Parathyroid adenoma (tissue), 2 donors: ENCODE measurements around the gene PCDHB10.
"Not testable (repeated sequence)": the region's sequence is repeated elsewhere in the genome, so short reads cannot be mapped to it uniquely, and the experiment has no call there.

Experiments
- H2AFZ ChIP-seq: fragments of 300-600 bp; sonication (generic); one replicate; pipeline ENCODE4 v1.7.0; 2017; ENCODE audit warnings: antibody characterized with exemption, mild to moderate bottlenecking
- H3K27ac ChIP-seq: fragments of 300-600 bp; sonication (generic); one replicate; pipeline ENCODE4 v1.7.0; 2017
- H3K27me3 ChIP-seq: fragments of 300-600 bp; sonication (generic); one replicate; pipeline ENCODE4 v1.7.0; 2017; ENCODE audit warnings: low read length; ENCODE audit not compliant: control insufficient read depth, insufficient read depth
- H3K36me3 ChIP-seq: fragments of 300-600 bp; sonication (generic); one replicate; pipeline ENCODE4 v1.7.0; 2017; ENCODE audit warnings: low read length; ENCODE audit not compliant: control insufficient read depth, insufficient read depth
- H3K4me1 ChIP-seq: fragments of 300-600 bp; sonication (generic); one replicate; pipeline ENCODE4 v1.7.0; 2017; ENCODE audit warnings: control low read depth
- H3K4me2 ChIP-seq: fragments of 300-600 bp; sonication (generic); one replicate; pipeline ENCODE4 v1.7.0; 2017; ENCODE audit warnings: low read length
- H3K4me3 ChIP-seq: fragments of 300-600 bp; sonication (generic); one replicate; pipeline ENCODE4 v1.7.0; 2017; ENCODE audit warnings: low read depth, low read length
- H3K79me2 ChIP-seq: fragments of 300-600 bp; sonication (generic); one replicate; pipeline ENCODE4 v1.7.0; 2017; ENCODE audit warnings: control low read depth
- H3K9ac ChIP-seq: fragments of 300-600 bp; sonication (generic); one replicate; pipeline ENCODE4 v1.7.0; 2017; ENCODE audit warnings: mild to moderate bottlenecking
- H3K9me3 ChIP-seq: fragments of 300-600 bp; sonication (generic); one replicate; pipeline ENCODE4 v1.7.0; 2017; ENCODE audit warnings: low read length; ENCODE audit not compliant: control insufficient read depth
- CTCF ChIP-seq: fragments of 300-600 bp; sonication (generic); IDR thresholded peaks from one replicate; pipeline ENCODE4 v1.7.0; 2017; ENCODE audit warnings: antibody characterized with exemption, mild to moderate bottlenecking
- donor health status: primary hyperparathyroidism.

PCDHB10 gene

GRCh38 chr5:141208478-141208877 lies 16.3 kb downstream of the PCDHB10 start, which contains the start of gene PCDHB12:
TSS of gene PCDHB12 (plus strand) at chr5:141208719. CDS start at chr5:141208908, 189 bp downstream.
- no peaks in the 10 kb centered on the region for H3K27me3 ChIP-seq

GRCh38 chr5:141210281-141210680 lies 18.1 kb downstream of the PCDHB10 start:
- H3K4me1 ChIP-seq, H3K9me3 ChIP-seq: not testable (repeated sequence)

More at GRCh38 chr5:141208478-141208877, 16.3 kb downstream of the PCDHB10 start, which contains the start of gene PCDHB12:
- Histone ChIP-seq H3K4me2 (no peak within 1 kb of the TSS), H3K4me3 (no peak within 1 kb of the TSS), H3K9me3 (no peaks in the 10 kb centered on the region), H2AFZ (no peak within 1 kb of the TSS), H3K79me2 (no peaks in the 10 kb centered on the region), H3K9ac (no peak within 1 kb of the TSS), H3K4me1 (no peaks in the 10 kb centered on the region), H3K36me3 (no peaks in the 10 kb centered on the region), H3K27ac (no peak within 1 kb of the TSS)
- no peak for TF ChIP-seq CTCF

GRCh38 chr5:141210849-141211248 lies 18.7 kb downstream of the PCDHB10 start:
- not testable (repeated sequence) for H3K27ac ChIP-seq, H3K9me3 ChIP-seq, H3K9ac ChIP-seq, H3K4me3 ChIP-seq, H3K36me3 ChIP-seq, H3K4me2 ChIP-seq, H2AFZ ChIP-seq, H3K79me2 ChIP-seq, H3K27me3 ChIP-seq, H3K4me1 ChIP-seq

More at GRCh38 chr5:141210281-141210680, 18.1 kb downstream of the PCDHB10 start:
- not testable (repeated sequence) for H3K4me3 ChIP-seq, H3K36me3 ChIP-seq, H3K27me3 ChIP-seq, H3K27ac ChIP-seq, H3K4me2 ChIP-seq, H3K79me2 ChIP-seq, H2AFZ ChIP-seq, H3K9ac ChIP-seq

GRCh38 chr5:141213656-141214339 lies 21.6 kb downstream of the PCDHB10 start, which contains the start of gene PCDHB13:
TSS of gene PCDHB13 (plus strand) at chr5:141213919. CDS start at chr5:141214124, 205 bp downstream.
- H3K9me3 ChIP-seq, H3K9ac ChIP-seq, H2AFZ ChIP-seq, H3K4me1 ChIP-seq, H3K27ac ChIP-seq, H3K27me3 ChIP-seq, H3K36me3 ChIP-seq, H3K79me2 ChIP-seq: not testable (repeated sequence)
- Histone ChIP-seq H3K4me2 (peak within 1 kb of the TSS; percentile 9), H3K4me3 (peak within 1 kb of the TSS; percentile 35)

- not testable (repeated sequence) for H3K9ac ChIP-seq, H3K4me2 ChIP-seq, H3K4me1 ChIP-seq, H3K27ac ChIP-seq, H3K9me3 ChIP-seq, H3K79me2 ChIP-seq, H2AFZ ChIP-seq, H3K27me3 ChIP-seq, H3K4me3 ChIP-seq, H3K36me3 ChIP-seq
Observed at GRCh38 chr5:141214583-141214982, 22.4 kb downstream of the PCDHB10 start.

- H3K79me2 ChIP-seq, H3K4me1 ChIP-seq, H2AFZ ChIP-seq, H3K9me3 ChIP-seq, H3K9ac ChIP-seq, H3K4me2 ChIP-seq, H3K27ac ChIP-seq, H3K36me3 ChIP-seq, H3K4me3 ChIP-seq, H3K27me3 ChIP-seq: not testable (repeated sequence)
Observed at GRCh38 chr5:141215504-141215903, 23.4 kb downstream of the PCDHB10 start.

GRCh38 chr5:141216035-141216434 lies 23.9 kb downstream of the PCDHB10 start:
- H3K9ac ChIP-seq, H3K4me1 ChIP-seq, H3K79me2 ChIP-seq, H2AFZ ChIP-seq, H3K27me3 ChIP-seq, H3K27ac ChIP-seq, H3K4me3 ChIP-seq, H3K36me3 ChIP-seq, H3K4me2 ChIP-seq, H3K9me3 ChIP-seq: not testable (repeated sequence)
